Fibroblast of the aortic adventitia (primary cell): ENCODE results near the gene LIFR. TPM values are rescaled to one million over a fixed set of nuclear protein-coding genes. Genes with fewer than 3 reads are reported as not detected.
"Not testable (repeated sequence)": the region's sequence is repeated elsewhere in the genome, so short reads cannot be mapped to it uniquely, and the experiment has no call there.

ENCODE experiments used
- DNase-seq: peaks from one replicate; pipeline ENCODE4 v3.0.0-alpha.2; 2010; ENCODE audit warnings: low read depth
- H3K4me3 ChIP-seq: 2 replicates; pipeline ENCODE4 v1.5.1; 2011; ENCODE audit warnings: low read depth, mild to moderate bottlenecking, control low read depth, low read length, moderate library complexity
- CTCF ChIP-seq: IDR thresholded peaks from 2 replicates; pipeline ENCODE4 v1.5.1; 2011; ENCODE audit warnings: mild to moderate bottlenecking, low read length, control low read depth, inconsistent platforms; ENCODE audit not compliant: insufficient read depth
- total RNA-seq: library from RNA; depleted of rRNA; stranded (reverse); fragments of >200 nt; gene quantifications from 2 replicates; pipeline ENCODE4 v1.2.3, GENCODE V29; 2012; ENCODE audit warnings: low replicate concordance

The LIFR gene
- total RNA-seq, 1 donor, result 45.0 TPM

- no peak for DNase-seq
- TF ChIP-seq CTCF, result no peak
- H3K4me3 ChIP-seq, result no peak overlapping the region
Observed at GRCh38 chr5:38529955-38530646, 26.3 kb downstream of the LIFR start.

DNA sequence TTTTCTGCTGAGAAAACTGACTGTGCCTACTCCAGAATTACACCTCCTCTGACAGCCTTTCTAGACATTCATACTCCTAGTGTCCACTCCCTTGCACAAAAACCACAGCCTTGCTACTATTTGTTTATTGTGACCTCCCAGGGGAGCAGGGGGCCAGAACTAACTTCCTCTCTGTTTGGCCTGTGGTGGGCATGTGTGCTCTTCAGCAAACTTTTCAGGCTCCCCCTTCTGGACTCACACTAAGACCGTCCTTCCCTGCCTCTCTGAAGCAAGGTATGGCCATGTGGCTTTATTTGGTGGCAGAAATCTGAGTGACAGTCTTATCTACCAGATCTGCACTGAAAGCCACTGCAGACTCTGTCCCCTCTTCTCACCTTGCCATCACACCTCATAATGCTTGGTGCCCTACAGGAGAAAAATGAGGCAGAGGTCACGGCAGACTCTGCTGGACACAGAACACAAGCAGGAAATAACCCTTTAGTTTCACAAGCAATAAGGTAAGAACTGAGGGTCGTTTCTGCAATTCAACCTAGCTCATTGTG, 28.2 kb downstream of the LIFR start:
- no peak for TF ChIP-seq CTCF
- DNase-seq, result no peak
- H3K4me3 ChIP-seq, result no peak overlapping the region

DNA sequence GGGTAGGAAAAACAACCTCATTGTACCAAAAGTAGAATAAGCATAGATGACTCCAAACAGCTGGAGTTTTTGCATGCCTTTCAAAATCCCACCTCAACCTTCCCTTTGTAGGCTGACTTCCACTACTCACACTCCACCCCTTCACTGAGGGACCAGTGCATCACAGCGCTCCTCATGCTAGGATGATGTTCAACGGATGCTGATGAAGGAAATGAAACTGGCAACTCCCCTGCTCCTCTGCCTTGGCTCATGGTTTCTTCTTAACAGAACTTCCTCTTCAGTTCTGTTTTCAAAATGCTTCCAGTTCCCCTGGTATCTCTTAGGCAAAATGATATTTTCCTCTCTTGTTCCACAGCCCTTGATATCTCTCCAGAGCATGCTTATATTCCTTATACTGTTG, 29.0 kb downstream of the LIFR start:
- DNase-seq, result no peak
- no peak overlapping the region for H3K4me3 ChIP-seq
- no peak for TF ChIP-seq CTCF

GRCh38 chr5:38524022-38524421, 32.4 kb downstream of the LIFR start:
- no peak for TF ChIP-seq CTCF
- DNase-seq, result no peak
- no peak overlapping the region for H3K4me3 ChIP-seq

- TF ChIP-seq CTCF, result no peak
- H3K4me3 ChIP-seq, result no peak overlapping the region
- no peak for DNase-seq
Observed at GRCh38 chr5:38519476-38519875, 37.0 kb downstream of the LIFR start.

- DNase-seq, result no peak
- TF ChIP-seq CTCF, result no peak
- H3K4me3 ChIP-seq, result no peak overlapping the region
Observed at GRCh38 chr5:38518341-38518740, 38.1 kb downstream of the LIFR start.

- not testable (repeated sequence) for H3K4me3 ChIP-seq, DNase-seq
Observed at GRCh38 chr5:38516649-38517048, 39.8 kb downstream of the LIFR start.
